DMS79 treated with DMSO at 0.1 percent for 48 hours (cell line): ENCODE results near the gene MAGEB17.
"Not testable (repeated sequence)": the region's sequence is repeated elsewhere in the genome, so short reads cannot be mapped to it uniquely, and the experiment has no call there.

Experiments
- DNase-seq: peaks from one replicate; lab custom pipeline; 2025; lab: John Stamatoyannopoulos, UW

The MAGEB17 gene

GRCh38 chrX:16156692-16157331 lies 10.5 kb upstream of the MAGEB17 start:
- no peak for DNase-seq

- no peak for DNase-seq
These were observed 6.6 kb upstream of the MAGEB17 start for GRCh38 chrX:16160729-16161128.

GRCh38 chrX:16161173-16161572 lies 6.1 kb upstream of the MAGEB17 start:
- not testable (repeated sequence) for DNase-seq

- DNase-seq, result no peak
These were observed 4.9 kb upstream of the MAGEB17 start for GRCh38 chrX:16162391-16162790.

GRCh38 chrX:16164748-16165147 lies 2.5 kb upstream of the MAGEB17 start:
- DNase-seq, result no peak

GRCh38 chrX:16171039-16171438 lies 3.8 kb downstream of the MAGEB17 start:
- DNase-seq, result no peak

- DNase-seq, result no peak
These were observed 4.7 kb downstream of the MAGEB17 start for GRCh38 chrX:16171944-16172343.

GRCh38 chrX:16172391-16172790 lies 5.1 kb downstream of the MAGEB17 start:
- DNase-seq, result no peak

GRCh38 chrX:16175329-16176061 lies 8.2 kb downstream of the MAGEB17 start:
- DNase-seq, result no peak

- DNase-seq, result no peak
These were observed 10.0 kb downstream of the MAGEB17 start for GRCh38 chrX:16177260-16177659.

GRCh38 chrX:16183843-16184242 lies 16.6 kb downstream of the MAGEB17 start:
- DNase-seq, result not testable (repeated sequence)

- no peak for DNase-seq
These were observed 18.4 kb downstream of the MAGEB17 start for GRCh38 chrX:16185725-16186136.

- DNase-seq, result no peak
These were observed 19.2 kb downstream of the MAGEB17 start for GRCh38 chrX:16186380-16187007.

GRCh38 chrX:16187024-16187760 lies 19.9 kb downstream of the MAGEB17 start:
- no peak for DNase-seq

- DNase-seq, result no peak
These were observed 21.4 kb downstream of the MAGEB17 start for GRCh38 chrX:16188687-16189086.

- DNase-seq, result no peak
These were observed 24.3 kb downstream of the MAGEB17 start for GRCh38 chrX:16191605-16192004.

GRCh38 chrX:16196829-16197228 lies 29.5 kb downstream of the MAGEB17 start:
- DNase-seq, result no peak

- DNase-seq, result no peak
These were observed 32.1 kb downstream of the MAGEB17 start for GRCh38 chrX:16199343-16199742.

- DNase-seq, result no peak
These were observed 35.7 kb downstream of the MAGEB17 start for GRCh38 chrX:16202943-16203342.

GRCh38 chrX:16204538-16204937 lies 37.3 kb downstream of the MAGEB17 start:
- DNase-seq, result no peak

GRCh38 chrX:16205840-16206239 lies 38.6 kb downstream of the MAGEB17 start:
- no peak for DNase-seq

GRCh38 chrX:16207634-16208033 lies 40.4 kb downstream of the MAGEB17 start:
- DNase-seq, result no peak

GRCh38 chrX:16208601-16209000 lies 41.3 kb downstream of the MAGEB17 start:
- no peak for DNase-seq
